GM18499 (cell line): ENCODE measurements around the gene ATP5PF.
"Not testable (repeated sequence)": the region's sequence is repeated elsewhere in the genome, so short reads cannot be mapped to it uniquely, and the experiment has no call there.

ENCODE experiments used
- ATAC-seq: cut with Tn5 transposase; IDR thresholded peaks from one replicate; pipeline ENCODE4 v1.9.1; 2021; ENCODE audit warnings: moderate number of reproducible peaks; ENCODE audit not compliant: insufficient read depth, unreplicated experiment

ATP5PF gene

GRCh38 chr21:25732091-25732760, 2.5 kb downstream of the ATP5PF start:
- ATAC-seq: no peak

DNA sequence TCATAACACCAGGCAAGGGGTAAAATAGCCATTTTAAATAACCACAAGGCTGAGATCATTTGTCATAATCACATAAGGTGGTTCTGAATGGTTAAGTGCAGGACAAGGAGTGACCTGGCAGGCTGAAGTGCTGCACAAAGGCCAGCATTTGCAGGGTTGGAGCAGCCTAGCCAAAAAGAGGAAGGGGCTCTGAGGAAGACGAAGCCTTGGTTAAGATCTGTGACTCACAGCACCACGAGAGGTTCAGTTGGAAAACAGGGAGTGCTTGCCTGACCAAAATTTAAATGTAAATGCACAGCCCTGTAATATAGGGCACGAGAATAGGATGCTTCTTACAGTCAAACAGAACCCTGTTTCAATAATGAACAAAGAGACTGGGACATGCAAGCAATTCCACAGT, 12.1 kb downstream of the ATP5PF start:
- ATAC-seq: no peak

DNA sequence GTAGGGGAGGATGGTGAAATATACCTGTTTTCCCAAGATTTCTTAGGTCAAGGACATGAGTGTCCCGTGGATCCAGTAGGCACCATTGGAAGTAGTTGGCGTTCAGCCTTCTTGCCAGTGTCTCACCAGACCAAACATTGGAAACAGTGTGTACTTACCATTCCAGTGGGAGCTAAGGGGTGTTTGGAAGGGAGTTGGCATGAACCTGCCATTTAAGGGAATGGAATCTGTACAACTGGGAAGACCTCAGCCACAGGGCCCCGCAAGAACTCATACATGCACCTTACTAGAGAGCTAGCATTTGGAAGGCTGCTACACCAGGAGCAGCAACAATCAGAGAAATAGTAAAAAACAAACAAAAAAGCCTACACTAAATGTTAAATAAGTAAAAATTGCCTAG, 12.7 kb downstream of the ATP5PF start:
- ATAC-seq: no peak

- ATAC-seq: no peak
Observed at GRCh38 chr21:25717491-25718147, 17.1 kb downstream of the ATP5PF start.

GRCh38 chr21:25714066-25714465, 20.6 kb downstream of the ATP5PF start:
- ATAC-seq: not testable (repeated sequence)

DNA sequence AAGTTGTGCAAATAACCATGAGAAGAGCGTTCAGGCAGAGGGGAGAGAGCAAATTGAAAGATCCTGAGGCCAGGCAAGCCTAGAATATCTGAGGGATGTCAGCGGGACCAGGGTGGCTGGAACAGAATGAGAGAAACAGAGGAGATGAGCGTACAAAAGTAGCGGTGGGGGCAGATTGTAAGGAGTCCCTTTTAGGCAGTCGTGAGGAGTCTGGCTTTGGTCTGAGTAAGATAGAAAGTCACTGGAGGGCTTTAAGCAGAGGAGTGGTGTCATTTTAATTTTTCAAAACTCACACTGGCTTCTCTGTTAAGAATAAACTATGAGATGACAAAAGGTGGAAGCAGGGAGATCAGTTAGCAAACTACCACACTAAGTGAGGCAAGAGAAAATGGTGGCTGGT, 24.2 kb downstream of the ATP5PF start:
- ATAC-seq: no peak

- ATAC-seq: no peak
Observed at GRCh38 chr21:25709684-25710265, 24.9 kb downstream of the ATP5PF start.

DNA sequence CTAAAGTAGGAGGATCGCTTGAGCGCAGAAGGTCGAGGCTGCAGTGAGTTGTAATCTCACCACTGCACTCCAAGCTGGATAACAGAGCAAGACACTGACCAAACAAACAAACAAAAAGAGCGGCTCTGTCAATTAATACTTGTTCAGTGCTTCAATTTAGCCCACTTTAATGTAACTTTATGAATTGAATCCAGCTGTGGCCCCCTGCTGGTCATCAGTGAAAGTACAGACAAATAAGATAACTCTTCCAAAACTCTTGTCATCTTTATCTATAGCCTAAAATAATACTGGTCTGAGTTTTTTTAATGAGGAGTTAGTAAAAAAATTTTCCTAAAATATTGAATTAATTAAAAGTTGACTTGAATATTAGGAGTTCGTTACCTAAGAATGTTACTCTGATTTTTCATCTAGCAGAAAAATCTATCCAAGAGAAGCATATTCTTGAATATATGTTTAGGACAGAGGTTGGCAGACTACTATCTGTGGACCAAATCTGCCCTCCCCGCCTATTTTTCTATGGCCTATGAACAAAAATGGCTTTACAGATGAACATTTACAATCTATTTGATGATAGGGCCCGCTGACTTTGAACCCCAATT, 26.1 kb downstream of the ATP5PF start:
- ATAC-seq: no peak

DNA sequence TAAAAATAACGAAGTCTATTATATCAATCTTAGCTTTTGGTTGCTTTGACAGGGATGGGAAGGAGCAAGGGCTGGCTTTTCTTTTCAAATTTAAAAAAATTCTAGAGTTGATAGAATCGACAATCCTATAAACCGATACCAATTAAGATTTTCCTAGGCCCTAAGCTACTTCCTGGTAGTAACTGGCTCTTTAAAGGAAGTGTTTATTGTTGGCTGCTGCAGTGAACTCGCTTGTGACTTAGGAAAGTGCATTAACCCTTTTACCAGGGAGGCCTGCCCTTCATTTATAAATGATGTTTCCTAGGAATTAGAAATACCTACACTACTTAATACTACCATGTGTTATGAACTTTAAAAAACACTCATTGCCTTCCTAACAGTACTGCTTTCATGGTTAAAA, 33.2 kb downstream of the ATP5PF start:
- ATAC-seq: no peak

GRCh38 chr21:25700741-25701140, 34.0 kb downstream of the ATP5PF start:
- ATAC-seq: no peak

DNA sequence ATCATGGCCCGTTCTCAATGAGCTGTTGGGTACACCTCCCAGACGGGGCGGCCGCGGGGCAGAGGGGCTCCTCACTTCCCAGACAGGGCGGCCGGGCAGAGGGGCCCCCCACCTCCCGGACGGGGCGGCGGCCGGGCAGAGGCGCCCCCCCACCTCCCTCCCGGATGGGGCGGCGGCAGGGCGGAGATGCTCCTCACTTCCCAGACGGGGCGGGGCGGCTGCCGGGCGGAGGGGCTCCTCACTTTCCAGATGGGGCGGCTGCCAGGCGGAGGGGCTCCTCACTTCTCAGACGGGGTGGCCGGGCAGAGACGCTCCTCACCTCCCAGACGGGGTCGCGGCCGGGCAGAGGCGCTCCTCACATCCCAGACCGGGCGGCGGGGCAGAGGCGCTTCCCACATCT, 39.2 kb downstream of the ATP5PF start:
- ATAC-seq: not testable (repeated sequence)

DNA sequence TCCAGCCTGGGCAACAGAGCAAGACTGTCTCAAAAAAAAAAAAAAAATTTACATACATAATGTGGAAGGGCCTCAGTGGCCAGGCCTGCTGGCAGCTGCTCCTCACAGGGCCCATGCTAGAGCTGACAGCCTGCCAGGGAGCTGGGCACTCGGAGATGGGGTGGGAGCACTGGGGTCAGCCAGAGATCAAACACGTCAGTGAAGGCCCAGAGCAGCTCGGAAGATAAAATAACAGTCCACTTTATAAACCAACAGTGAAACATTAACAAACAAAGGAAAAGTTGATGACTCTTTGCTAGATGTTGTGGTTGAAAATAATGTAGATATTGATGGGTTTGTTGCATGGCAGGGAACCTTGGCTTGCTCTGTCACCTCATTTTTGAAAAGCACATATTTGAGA, 42.7 kb downstream of the ATP5PF start:
- ATAC-seq: no peak

GRCh38 chr21:25689226-25689625, 45.5 kb downstream of the ATP5PF start:
- ATAC-seq: no peak

- ATAC-seq: no peak
Observed at GRCh38 chr21:25688275-25689155, 46.2 kb downstream of the ATP5PF start.

GRCh38 chr21:25687787-25688186, 46.9 kb downstream of the ATP5PF start:
- ATAC-seq: no peak

DNA sequence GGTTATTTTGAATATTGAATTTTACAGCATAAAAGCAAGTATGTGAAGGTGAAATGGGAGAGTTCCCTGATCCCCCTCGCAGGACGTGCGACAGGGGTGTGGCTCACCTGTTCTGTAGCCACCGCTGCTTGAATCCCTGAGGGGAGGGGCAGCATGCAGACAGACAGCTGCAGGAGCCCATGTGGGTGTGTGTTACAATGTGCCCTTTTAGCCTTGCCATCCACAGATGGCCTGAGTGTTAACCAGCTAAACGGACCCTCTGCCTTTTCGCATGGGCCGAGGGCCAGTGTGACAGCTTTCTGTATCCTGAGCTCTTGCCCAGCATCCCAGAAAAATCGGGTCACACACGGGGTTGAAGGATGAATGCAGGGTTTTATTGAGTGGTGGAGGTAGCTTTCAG, 52.3 kb downstream of the ATP5PF start:
- no peak for ATAC-seq

GRCh38 chr21:25676451-25676850, 58.3 kb downstream of the ATP5PF start:
- ATAC-seq: no peak
